Lower leg skin (tissue), 4 donors: Measurements from ENCODE around the gene COL6A2. TPM values are rescaled to one million over a fixed set of nuclear protein-coding genes. Genes with fewer than 3 reads are reported as not detected.

Experiments
- DNase-seq, 2 donors: peaks; one replicate each; pipeline ENCODE4 v3.0.0-alpha.2; 2019; ENCODE audit warnings: low spot score in 2 of 2
- H3K4me3 ChIP-seq: fragments of 200-600 bp; sonication (generic); 2 replicates; pipeline ENCODE4 v1.5.1; 2017; ENCODE audit warnings: mild to moderate bottlenecking, low read depth; ENCODE audit not compliant: poor library complexity, severe bottlenecking
- CTCF ChIP-seq, 3 donors: fragments of 450-650 bp; IDR thresholded peaks; one replicate each; pipeline ENCODE4 v1.5.1; 2016; ENCODE audit warnings: antibody characterized with exemption in 3 of 3, mild to moderate bottlenecking in 3 of 3, moderate library complexity in 2 of 3
- POLR2A ChIP-seq, 2 donors: fragments of 450-650 bp; IDR thresholded peaks; one replicate each; pipeline ENCODE4 v1.6.1; 2016 to 2017; ENCODE audit warnings: antibody characterized with exemption in 2 of 2, mild to moderate bottlenecking in 1 of 2, moderate library complexity in 1 of 2
- WGBS, 2 donors: methylation state at CpG; one replicate each; pipeline ENCODE4 v1.1.5; 2018; 5-methylcytosine and 5-hydroxymethylcytosine counted together
- intact Hi-C: fragments of 100-400 bp; cut with DNase I; formaldehyde crosslinking; loops from one replicate; pipeline ENCODE4 v1.15.0; 2023; ENCODE audit warnings: low total_unique reads
- total RNA-seq, 4 donors: library from RNA; depleted of rRNA; stranded (reverse); fragments of >200 nt; gene quantifications; one replicate each; pipeline ENCODE4 v1.1.0, GENCODE V29; 2016

The COL6A2 gene
- total RNA-seq = 100 to 1,000 TPM; 137 to 543 (median 164) TPM

- DNase-seq = peak; percentile 41 to 92
- peak within 1 kb of the TSS; percentile 39 for H3K4me3 ChIP-seq
- intact Hi-C loops = loop anchor here (10.0 kb wide), 1 partner anchor 123 kb away; no protein-coding TSS in a partner anchor
- peak in 1 of 2 donors; percentile 68 for TF ChIP-seq POLR2A (IDR thresholded peaks at IDR 0.05)
- TF ChIP-seq CTCF (IDR thresholded peaks at IDR 0.05) = no peak
- 7 to 12% methylated on average over 24 to 36 of the region's 83 CpGs for WGBS, 2 donors
These were observed at the start of gene COL6A2 for GRCh38 chr21:46097336-46098293. TSS of gene COL6A2 (plus strand) at chr21:46098112.

GRCh38 chr21:46048926-46049889 is 48.7 kb upstream of the COL6A2 start:
- TF ChIP-seq CTCF (IDR thresholded peaks at IDR 0.05) (no peak), POLR2A (IDR thresholded peaks at IDR 0.05) (no peak)
- DNase-seq = peak; percentile 91 to 97
- no peak overlapping the region for H3K4me3 ChIP-seq
- intact Hi-C loops = no loop called here
- 35 to 36% methylated on average over 27 of the region's 27 CpGs for WGBS, 2 donors

- WGBS, 2 donors = 85 to 88% methylated on average over 21 to 22 of the region's 33 CpGs
- no peak for TF ChIP-seq POLR2A (IDR thresholded peaks at IDR 0.05)
- TF ChIP-seq CTCF (IDR thresholded peaks at IDR 0.05) = no peak
- H3K4me3 ChIP-seq = no peak overlapping the region
- intact Hi-C loops = no loop called here
- peak; percentile 17 to 86 for DNase-seq
These were observed 47.8 kb upstream of the COL6A2 start for GRCh38 chr21:46049890-46050667.

GRCh38 chr21:46050668-46051378 is 47.1 kb upstream of the COL6A2 start:
- TF ChIP-seq CTCF (IDR thresholded peaks at IDR 0.05) (no peak), POLR2A (IDR thresholded peaks at IDR 0.05) (no peak)
- WGBS, 2 donors = 70 to 88% methylated on average over 14 to 22 of the region's 22 CpGs
- H3K4me3 ChIP-seq = no peak overlapping the region
- peak; percentile 12 to 87 for DNase-seq
- intact Hi-C loops = no loop called here
